LNCaP clone FGC (cell line): ENCODE measurements around the gene ACOT8.

Experiments
- DNase-seq: peaks from one replicate; pipeline ENCODE4 v3.0.0-alpha.2; 2011; ENCODE audit warnings: low read depth
- H3K4me3 ChIP-seq: 2 replicates; pipeline ENCODE4 v1.5.1; 2011; ENCODE audit warnings: mild to moderate bottlenecking, low read depth, low read length, control low read depth
- CTCF ChIP-seq: IDR thresholded peaks from 2 replicates; pipeline ENCODE4 v1.5.1; 2012; ENCODE audit warnings: mild to moderate bottlenecking; ENCODE audit not compliant: control insufficient read depth, insufficient read depth; ENCODE audit errors: extremely low read depth

Gene ACOT8

GRCh38 chr20:45873409-45874103 is 16.4 kb upstream of the ACOT8 start:
- TF ChIP-seq CTCF, result no peak
- no peak for DNase-seq
- no peak overlapping the region for H3K4me3 ChIP-seq

DNA sequence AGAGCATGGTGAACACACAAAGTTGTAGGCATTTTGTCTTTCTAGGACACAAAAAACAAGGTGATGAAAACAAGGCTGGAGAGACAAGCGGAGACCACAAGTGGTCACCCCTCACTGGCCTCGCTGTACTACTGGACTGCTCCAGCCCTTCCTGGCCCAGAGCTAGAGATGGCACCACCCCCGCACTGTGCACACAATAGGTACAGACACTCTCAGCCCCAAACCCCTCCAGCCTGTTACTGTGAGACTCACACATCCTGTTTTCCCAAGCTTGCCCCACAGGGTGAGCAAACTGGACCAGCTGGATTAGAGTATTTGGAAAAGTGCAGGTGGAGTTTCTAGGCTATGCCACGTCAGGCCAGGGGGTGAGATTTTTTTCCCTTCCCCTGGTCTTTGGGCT is 15.4 kb upstream of the ACOT8 start:
- DNase-seq, result peak; percentile 18
- TF ChIP-seq CTCF, result no peak
- H3K4me3 ChIP-seq, result no peak overlapping the region

GRCh38 chr20:45867819-45868176 is 10.6 kb upstream of the ACOT8 start:
- H3K4me3 ChIP-seq, result no peak overlapping the region
- no peak for TF ChIP-seq CTCF
- no peak for DNase-seq

DNA sequence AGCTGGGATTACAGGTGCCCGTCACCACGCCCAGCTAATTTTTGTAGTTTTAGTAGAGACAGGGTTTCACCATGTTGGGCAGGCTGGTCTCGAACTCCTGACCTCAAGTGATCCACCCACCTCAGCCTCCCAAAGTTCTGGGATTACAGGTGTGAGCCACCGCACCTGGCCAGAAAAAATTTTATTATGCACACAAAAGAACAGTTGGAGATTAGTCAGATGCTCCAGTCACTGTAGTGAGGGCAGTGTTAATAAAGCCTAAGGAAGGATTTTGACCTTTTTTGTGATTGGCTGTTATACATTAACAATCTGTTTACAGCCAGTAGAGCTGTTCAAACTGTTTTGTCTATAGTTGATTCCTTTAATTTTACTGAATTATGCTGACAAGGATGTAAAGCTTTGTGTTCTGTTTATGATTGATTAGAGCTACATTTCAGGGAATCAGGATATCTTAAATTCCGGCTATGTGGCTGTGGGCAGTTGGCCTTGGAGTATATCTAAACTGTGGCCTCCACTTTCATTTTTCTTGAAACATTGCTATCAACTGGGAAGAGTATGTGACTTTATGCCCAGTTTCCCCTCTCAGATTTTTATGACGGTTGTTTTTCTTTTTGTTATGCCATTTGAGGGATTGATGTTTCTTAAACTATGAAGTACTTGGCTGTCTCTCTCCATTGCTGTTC is 10.1 kb upstream of the ACOT8 start:
- TF ChIP-seq CTCF, result no peak
- no peak for DNase-seq
- H3K4me3 ChIP-seq, result no peak overlapping the region

DNA sequence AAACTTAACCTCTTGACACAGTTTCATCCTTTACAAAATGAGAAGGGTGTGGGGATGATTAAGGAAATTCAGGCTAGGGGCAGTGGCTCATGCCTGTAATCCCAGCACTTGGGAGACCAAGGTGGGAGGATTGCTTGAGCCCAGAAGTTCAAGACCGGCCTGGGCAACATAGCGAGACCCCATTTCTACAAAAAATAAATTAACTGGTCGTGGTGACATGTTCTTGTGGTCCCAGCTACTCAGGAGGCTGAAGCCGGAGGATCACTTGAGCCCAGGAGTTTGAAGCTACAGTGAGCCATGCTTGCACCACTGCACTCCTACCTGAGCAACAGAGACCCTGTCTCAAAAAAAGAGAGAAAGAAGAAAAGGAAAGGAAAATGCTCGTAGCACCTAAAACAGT is 9.3 kb upstream of the ACOT8 start:
- DNase-seq, result no peak
- no peak for TF ChIP-seq CTCF
- no peak overlapping the region for H3K4me3 ChIP-seq

DNA sequence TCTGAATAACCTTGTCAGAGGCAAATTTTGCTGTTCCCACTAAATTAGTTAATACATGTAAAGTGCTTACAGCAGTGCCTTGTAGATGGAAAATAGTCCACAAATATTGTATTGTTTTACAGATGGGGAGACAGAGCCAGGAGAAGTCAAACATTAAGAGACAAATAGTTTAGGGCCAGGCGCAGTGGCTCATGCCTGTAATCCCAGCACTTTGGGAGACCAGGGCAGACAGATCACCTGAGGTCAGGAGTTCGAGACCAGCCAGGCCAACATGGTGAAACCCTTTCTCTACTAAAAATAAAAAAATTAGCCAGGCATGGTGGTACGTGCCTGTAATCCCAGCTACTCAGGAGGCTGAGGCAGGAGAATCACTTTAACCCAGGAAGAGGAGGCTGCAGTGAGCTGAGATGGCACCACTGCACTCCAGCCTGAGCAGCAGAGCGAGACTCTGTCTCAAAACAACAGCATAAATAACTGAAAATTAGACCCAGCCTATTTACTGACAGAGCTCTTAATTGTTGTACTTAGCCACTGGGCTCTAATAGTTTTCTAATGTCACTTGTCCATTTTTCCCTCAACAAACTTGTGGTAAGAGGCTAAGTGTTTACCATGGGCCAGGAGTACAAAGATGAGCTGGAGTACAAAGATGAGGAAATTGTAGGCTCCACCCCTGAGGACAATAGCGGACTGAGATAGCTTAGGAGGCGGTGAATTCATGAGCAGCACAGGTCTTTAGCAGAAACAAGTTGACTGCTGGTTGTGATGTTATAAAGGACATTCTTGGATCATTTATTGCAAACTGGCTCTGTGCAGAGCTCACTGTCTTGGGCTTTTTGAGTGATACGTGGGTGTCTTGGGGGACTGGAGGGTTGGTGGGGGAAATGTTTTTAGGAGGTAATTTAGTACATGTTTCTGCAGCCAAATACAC is 6.6 kb upstream of the ACOT8 start:
- TF ChIP-seq CTCF, result no peak
- H3K4me3 ChIP-seq, result no peak overlapping the region
- no peak for DNase-seq
